NCI-H2196 (cell line): Measurements from ENCODE around the gene SDR42E1.
"Not testable (repeated sequence)": the region's sequence is repeated elsewhere in the genome, so short reads cannot be mapped to it uniquely, and the experiment has no call there.

ENCODE experiments used
- DNase-seq: peaks from one replicate; lab custom pipeline; 2025; ENCODE audit not compliant: unreplicated experiment; lab: John Stamatoyannopoulos, UW

The SDR42E1 gene

GRCh38 chr16:82006036-82006435, 5.2 kb downstream of the SDR42E1 start:
- no peak for DNase-seq

DNA sequence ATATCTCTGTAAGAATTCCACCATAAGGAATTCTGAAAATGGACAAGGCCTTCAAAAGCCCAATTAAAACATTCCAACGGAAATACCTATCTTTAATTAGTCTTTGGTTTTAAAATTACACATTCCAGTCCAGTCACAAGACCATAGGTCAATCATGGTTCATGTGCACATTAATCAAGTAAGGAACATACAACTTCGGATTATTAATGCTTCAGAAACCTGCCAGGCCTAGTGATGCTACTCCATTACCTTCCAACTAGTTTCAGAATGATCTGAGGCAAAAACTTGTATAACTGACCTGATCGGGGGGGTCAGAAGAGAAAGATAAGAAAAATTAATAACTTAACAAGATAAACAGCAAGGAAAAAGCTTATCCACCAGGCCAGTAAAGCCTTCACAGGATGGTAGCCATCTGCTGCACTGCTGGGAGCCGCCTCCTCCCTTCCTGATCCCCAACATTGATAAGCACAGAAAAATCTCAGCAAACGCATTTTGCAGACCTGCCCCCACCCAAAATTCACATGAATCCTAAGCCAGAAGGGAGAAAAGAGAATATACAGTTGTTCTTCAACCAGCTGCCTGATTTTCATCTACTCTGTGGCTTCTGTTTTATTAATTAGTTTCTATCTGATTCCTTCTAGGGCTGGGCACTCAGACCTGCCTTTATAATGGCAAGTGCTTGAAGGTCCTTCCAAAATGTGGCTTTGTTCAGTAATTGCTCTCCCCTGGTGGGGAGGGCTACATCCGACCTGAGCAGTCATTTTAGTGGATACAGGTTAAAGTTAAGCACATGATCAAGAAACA, 6.0 kb downstream of the SDR42E1 start:
- DNase-seq, result no peak

- no peak for DNase-seq
Measured at GRCh38 chr16:82004601-82005000, 6.7 kb downstream of the SDR42E1 start.

DNA sequence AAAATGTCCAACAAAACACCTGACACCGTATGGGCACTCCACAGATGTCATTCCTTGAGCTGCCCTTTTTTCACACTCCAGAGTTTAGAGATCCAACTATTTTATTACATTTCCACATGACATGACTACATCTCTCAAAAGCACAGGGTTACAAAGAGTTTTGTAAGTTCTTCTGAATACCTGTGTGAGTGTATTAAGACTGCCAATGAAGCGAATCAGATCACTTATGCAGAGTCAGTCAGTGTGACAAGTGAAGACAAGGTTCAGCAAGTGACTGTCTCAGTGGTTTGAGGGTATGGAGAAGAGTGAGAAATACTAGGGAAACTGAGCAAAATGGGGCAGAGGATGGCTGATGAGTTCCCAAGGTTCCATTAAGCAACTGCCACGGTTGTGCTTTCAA, 8.4 kb downstream of the SDR42E1 start:
- no peak for DNase-seq

DNA sequence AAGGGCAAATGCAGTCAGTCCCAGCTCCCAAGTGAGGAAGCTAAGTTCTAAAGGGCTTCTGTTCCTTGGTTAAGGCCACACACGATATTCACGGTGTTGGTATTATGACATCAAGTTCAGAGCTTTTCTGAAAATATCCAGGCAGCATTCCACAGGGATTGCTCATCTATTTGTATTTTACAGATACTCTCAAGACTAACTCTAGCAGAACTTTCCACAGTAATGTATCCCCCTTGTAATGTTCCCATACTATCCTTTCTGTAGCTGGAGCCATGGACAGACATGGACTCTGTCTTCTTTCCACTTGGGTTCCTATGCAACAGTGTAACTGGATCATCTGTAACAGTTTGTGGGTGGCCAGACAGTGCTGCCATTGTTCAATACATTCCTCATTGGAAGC, 13.5 kb downstream of the SDR42E1 start:
- DNase-seq, result no peak

DNA sequence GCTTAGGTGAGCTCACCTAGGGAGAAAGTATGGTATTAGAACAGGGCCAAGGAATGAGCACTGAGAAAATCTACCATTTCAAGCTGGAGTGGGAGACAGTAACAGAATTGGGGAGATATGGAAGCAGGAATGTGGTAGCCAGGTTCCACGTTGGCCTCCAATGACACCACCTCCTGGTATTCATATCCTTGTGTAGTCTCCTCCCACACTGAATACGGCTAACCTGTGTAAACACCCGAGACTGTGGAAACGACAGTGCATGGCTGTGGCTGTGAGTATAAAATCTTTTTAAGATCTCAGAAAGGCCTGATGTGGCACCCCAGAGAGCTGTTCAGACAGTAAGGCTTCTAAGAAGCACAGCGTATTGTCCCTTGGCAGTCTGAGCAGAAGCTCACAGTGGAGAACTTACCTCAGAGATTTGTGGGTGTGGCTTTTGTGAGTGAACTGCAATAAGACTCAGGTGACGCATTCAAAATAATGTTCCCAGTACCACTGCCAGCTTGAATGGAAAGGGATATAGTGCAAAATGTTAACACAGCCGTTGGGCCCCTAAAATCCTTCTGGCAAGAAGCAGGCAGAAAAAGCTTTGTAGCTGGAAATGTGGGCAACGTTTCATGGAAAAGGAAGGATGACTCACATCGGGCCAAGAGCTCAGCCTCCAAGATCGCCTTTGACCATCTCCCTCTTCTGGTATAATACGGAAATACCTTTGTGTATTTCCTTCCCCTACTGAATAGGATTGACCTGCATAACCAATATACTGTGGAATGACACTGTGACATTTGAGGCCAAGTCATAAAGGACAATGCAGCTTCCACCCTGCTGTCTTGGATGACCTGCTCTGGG, 14.4 kb downstream of the SDR42E1 start:
- DNase-seq, result no peak

DNA sequence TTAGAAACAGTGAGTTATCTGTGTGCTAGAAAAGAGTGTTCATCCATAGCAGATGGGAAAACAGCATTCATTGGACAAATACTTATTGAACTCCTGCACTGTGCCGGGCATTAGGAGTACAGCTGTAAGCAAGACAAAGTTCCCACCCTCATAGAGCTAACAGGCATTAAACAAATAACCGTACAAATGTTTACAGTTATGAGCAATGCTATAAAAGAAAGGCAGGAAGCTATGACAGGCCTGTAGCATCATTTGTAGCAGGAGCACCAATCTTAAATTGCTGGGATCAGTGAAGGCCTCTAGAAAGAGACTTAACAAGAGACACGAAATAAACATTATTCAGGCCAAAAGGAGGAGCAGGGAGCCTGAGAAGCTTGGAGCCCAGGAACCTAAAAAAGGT, 15.6 kb downstream of the SDR42E1 start:
- no peak for DNase-seq

GRCh38 chr16:81994485-81994884, 16.8 kb downstream of the SDR42E1 start:
- no peak for DNase-seq

- no peak for DNase-seq
Measured at GRCh38 chr16:81992859-81993258, 18.4 kb downstream of the SDR42E1 start.

DNA sequence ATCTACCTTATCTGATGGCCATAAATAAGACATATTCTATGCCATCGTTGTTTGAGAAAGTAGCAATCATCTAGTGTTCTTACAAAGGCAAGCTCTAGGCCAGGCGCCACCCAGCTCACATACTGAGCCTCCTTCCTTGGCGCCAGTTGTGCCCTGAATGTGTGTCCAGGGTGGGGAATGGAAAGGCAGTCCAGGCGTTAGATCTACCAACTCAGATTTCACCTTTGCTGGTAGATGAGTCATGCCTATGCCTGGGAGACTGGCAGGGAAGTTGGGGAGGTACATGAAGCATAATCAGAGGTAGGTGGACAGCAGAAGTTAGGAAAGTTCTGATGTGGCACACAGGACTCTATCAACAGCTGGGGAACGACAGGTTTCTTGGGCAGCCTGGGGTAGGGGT, 23.6 kb downstream of the SDR42E1 start:
- DNase-seq, result no peak

- DNase-seq, result no peak
Measured at GRCh38 chr16:81987121-81987520, 24.1 kb downstream of the SDR42E1 start.

GRCh38 chr16:81977335-81977942, 33.8 kb downstream of the SDR42E1 start:
- not testable (repeated sequence) for DNase-seq

DNA sequence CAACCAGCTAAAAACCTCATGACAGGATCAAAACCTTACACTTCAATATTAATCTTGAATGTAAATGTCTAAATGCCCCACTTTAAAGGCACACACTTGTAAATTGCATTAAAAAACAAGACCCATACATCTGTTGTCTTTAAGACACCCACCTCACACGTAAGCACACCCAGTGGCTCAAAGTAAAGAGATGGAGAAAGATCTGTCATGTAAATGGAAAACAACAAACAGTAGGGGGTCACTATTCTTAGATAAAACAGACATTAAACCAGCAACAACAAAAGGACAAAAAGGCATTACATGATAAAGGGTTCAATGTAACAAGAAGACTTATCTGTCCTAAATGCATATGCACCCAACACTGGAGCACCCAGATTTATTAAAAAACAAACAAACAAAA, 35.6 kb downstream of the SDR42E1 start:
- DNase-seq, result no peak

GRCh38 chr16:81973737-81974136, 37.5 kb downstream of the SDR42E1 start:
- no peak for DNase-seq

- no peak for DNase-seq
Measured at GRCh38 chr16:81971853-81972252, 39.4 kb downstream of the SDR42E1 start.

DNA sequence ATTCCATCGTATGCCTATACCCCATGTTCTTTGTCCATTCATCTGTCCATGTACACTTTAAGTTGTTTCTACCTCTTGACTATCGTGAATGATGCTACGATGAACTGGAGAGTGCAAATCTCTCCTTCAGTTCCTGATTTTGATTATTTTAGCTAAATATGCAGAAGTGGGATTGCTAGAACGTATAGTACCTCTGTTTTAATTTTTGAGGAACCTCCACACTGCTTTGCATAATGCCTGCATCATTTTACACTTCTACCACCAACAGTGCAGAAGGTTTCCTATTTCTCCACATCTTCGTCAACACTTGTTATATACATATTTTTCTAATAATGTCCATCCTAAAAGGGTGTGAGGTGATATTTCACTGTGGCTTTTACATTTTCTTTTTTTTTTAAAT, 43.9 kb downstream of the SDR42E1 start:
- DNase-seq, result no peak

DNA sequence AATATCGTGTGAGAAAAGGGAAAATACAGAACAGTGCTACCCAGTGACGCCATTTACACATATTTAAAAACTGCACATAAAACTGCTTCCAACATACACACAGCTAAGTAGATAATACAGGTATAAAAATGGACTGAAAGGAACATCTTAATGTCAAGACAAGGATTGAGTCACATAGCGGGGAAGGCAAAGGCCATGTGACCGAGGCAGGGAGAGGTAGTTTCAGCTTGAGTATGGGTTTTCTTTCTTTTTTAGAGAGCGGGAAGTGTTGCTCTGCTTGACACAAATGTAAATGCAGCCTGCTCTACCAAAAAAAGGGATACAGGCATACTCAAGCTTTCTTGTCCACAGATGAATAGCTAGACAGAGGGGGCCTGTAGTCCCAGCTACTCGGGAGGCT, 46.5 kb downstream of the SDR42E1 start:
- DNase-seq, result no peak

- DNase-seq, result no peak
Measured at GRCh38 chr16:81956213-81956948, 54.9 kb downstream of the SDR42E1 start.

GRCh38 chr16:81951564-81951963, 59.7 kb downstream of the SDR42E1 start:
- no peak for DNase-seq

GRCh38 chr16:81946206-81946605, 65.1 kb downstream of the SDR42E1 start:
- DNase-seq, result no peak

- DNase-seq, result no peak
Measured at GRCh38 chr16:81945665-81946064, 65.6 kb downstream of the SDR42E1 start.
